Measurements from ENCODE around the gene RSL24D1.
A peak's percentile ranks its signal among the peaks of the same experiment; 100 is the strongest.
"Not testable (repeated sequence)": the region's sequence is repeated elsewhere in the genome, so short reads cannot be mapped to it uniquely, and the experiment has no call there.

Gene RSL24D1

GRCh38 chr15:55204464-55204863, 7.7 kb upstream of the RSL24D1 start:
- no peak for DNase-seq

- DNase-seq, result no peak
Measured at GRCh38 chr15:55202206-55202605, 5.5 kb upstream of the RSL24D1 start.

DNA sequence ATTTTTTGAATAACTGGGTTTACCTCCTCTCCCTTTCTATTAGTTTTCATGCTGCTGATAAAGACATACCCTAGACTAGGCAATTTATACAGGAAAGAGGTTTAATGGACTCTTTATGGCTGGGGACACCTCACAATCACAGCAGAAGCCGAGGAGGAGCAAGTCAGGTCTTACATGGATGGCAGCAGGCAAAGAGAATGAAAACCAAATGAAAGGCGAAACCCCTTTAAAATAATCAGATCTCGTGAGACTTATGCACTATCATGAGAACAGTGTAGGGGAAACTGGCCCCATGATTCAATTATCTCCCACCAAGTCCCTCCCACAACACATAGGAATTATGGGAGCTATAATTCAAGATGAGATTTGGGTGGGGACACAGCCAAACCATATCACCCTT, 2.0 kb upstream of the RSL24D1 start:
- no peak for DNase-seq

DNA sequence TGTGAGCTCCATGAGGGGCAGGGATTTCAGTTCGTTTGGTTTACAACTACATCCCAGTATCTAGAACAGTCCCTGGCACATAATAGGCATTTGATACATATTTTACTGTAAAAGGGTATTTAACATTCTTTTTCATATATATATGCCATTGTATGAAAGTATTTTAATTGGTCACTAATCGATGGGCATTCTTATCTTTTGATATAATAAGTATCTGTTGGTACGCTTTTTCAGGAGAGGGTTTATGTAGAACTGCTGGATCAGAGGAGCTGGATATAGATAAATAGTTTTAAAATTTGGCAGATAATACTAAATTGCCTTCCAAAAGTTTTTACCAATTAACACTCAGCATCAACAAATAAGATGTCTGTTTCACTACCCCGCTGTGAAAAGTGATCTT, 978 bp upstream of the RSL24D1 start:
- no peak for DNase-seq

GRCh38 chr15:55197362-55197705, 593 bp upstream of the RSL24D1 start:
- peak in 1 of 5 experiments; percentile 58 for DNase-seq

- peak in 1 of 5 experiments; percentile 5 for DNase-seq
Measured at GRCh38 chr15:55195996-55196395, 745 bp downstream of the RSL24D1 start.

GRCh38 chr15:55194256-55194655, 2.5 kb downstream of the RSL24D1 start:
- peak in 1 of 5 experiments; percentile 54 for DNase-seq

- no peak for DNase-seq
Measured at GRCh38 chr15:55186331-55186730, 10.4 kb downstream of the RSL24D1 start.

DNA sequence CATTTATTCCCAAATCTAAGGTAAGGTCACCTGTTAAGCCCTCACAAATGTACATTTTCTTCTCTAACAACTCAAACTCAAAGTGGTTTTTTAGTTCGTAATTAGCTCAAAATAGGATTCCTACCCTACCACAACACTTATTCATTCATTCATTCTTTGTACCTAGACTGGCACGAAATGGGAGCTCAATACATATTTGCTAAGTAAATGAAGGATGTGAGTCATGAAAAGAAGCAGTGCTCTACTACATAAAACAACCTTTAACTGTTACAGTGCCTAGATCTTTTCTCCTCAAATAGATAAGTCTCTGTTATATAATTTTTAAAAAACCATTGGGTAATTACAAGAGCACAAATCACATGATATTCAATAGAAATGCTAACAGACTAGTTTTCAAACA, 13.1 kb downstream of the RSL24D1 start:
- DNase-seq, result no peak

GRCh38 chr15:55179141-55179540, 17.6 kb downstream of the RSL24D1 start:
- no peak for DNase-seq

- DNase-seq, result no peak
Measured at GRCh38 chr15:55170361-55170760, 26.4 kb downstream of the RSL24D1 start.

- peak in 4 of 5 experiments; percentile 13 to 63 (median 16) for DNase-seq
Measured at GRCh38 chr15:55168350-55168974, 28.3 kb downstream of the RSL24D1 start.

GRCh38 chr15:55164284-55164683, 32.5 kb downstream of the RSL24D1 start:
- DNase-seq, result no peak

DNA sequence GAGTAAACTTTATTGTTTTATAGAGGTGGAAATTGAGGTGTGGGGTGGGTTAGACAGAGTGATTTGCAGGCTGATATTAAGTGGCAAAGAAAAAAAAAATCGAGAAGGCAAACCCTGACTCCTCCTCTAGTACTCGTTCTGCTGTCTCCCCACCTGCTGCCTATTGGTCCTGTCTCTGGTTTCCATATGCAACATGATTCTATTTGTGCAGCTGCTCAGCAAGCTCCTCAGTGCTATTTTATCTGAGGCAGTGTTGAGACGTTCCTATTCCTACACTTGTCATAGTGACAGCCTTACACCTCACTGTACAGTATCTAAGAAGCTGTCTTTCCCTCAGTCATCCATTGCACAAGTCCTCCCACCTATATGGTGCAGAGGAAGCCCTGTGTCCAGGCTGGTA, 45.1 kb downstream of the RSL24D1 start:
- DNase-seq, result no peak

- not testable (repeated sequence) for DNase-seq
Measured at GRCh38 chr15:55143132-55143531, 53.6 kb downstream of the RSL24D1 start.

DNA sequence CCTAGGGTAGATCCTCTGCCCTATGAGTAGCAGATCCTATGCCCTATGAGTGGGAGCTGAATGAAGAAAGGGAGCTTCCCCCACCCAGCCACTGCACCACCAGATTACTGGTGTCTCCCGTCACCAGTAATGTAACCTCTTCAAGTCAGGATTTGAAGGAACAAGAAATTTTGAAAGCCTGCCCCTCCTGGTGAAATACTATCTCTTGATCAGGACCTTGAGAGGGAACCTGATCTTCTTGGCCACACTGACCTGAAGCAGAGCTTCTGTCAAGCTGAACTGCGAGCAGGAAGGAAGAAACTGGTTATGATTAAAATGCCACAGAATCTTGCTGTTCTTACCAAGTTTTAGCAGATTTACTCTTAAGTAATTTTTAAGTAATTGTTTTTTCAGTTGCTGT, 62.8 kb downstream of the RSL24D1 start:
- DNase-seq, result no peak

DNA sequence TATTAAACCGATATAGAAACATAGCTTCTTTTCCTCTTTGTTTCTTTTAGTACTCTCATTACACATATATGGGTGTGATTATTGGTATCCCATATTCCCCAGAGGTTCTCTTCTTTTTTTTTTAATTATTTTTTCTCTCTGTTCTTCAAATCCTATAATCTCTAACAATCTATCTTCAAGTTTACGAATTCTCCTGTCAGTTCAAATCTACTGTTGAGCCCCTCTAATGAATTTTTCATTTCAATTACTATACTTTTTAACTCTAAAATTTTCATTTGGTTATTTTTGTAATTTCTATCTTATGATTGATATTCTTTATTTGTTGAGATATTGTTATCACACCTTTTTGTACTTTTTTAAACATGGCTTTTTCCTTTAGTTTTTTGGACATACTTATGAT, 64.1 kb downstream of the RSL24D1 start:
- DNase-seq, result no peak

All from T-helper 2 cell (primary cell).